Measurements from ENCODE around the gene VPREB3. TPM values are rescaled to one million over a fixed set of nuclear protein-coding genes. Genes with fewer than 3 reads are reported as not detected.

Gene VPREB3
- total RNA-seq, 1 donor from 2014 or later = not detected

- TF ChIP-seq CTCF (IDR thresholded peaks at IDR 0.05; ENCODE audit: unreplicated experiment) = no peak
- Mint-ChIP-seq H3K36me3 (peaks cover 16% of the 10 kb centered on the region), H3K4me3 (peak overlapping the region; percentile 70), H3K27ac (no peak overlapping the region), H3K4me1 (peaks cover 10% of the 10 kb centered on the region), H3K9me3 (no peaks in the 10 kb centered on the region), H3K27me3 (ENCODE audit: low read depth) (no peaks in the 10 kb centered on the region)
- no peak for DNase-seq (ENCODE audit: low spot score in 2 of 2, unreplicated experiment in 2 of 2)
These were observed 38.3 kb downstream of the VPREB3 start for GRCh38 chr22:23715806-23716375.

DNA sequence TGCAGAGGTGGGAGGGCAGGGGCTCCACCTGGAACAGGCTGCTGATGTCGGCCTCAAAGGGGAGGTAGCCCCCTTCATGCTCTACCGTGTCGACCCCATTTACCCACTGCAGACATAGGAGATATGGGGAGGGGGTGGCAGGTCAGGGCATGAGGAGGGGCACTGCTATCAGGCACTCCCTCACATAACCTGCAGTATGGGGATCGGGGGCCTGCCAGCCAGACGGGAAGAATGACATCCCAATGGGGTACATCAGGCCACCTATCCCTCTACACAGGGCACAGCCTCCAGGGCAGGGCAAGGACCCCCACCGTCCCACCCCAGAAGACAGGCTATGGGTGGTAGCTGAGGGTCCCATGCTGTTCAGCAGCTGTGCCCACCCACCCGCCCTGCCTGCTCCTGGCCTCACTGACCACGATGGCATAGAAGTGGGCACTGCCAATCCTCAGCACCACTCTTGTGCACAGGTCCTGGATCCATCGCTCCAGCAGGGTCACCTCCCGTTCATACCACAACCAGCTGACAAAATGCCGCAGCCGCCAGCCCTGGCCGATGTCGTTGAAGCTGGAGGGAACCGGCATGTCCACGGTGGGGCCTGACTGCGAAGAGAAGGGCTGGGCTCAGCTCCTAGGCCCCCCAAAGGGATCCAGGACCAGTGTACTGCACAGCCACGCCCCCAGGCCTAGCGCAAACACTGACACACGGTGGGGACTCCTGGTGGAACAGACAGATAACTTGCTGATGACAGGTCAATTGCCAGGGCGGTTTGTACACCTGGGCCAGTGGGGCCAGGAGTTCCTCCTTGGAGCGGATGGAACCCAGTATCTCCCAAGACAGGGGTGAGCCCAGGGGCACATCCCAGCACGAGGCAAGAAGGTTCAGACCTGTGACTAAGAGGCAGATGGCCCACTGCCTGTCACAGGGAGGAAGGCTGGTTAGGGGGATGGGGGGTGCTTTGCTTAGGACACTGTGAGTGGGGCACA lies 39.3 kb downstream of the VPREB3 start:
- Mint-ChIP-seq H3K27ac (peak overlapping the region; percentile 9), H3K9me3 (no peaks in the 10 kb centered on the region), H3K27me3 (ENCODE audit: low read depth) (no peaks in the 10 kb centered on the region), H3K4me3 (peak overlapping the region; percentile 70), H3K36me3 (peaks cover 23% of the 10 kb centered on the region), H3K4me1 (peaks cover 10% of the 10 kb centered on the region)
- no peak for DNase-seq (ENCODE audit: low spot score in 2 of 2, unreplicated experiment in 2 of 2)
- no peak for TF ChIP-seq CTCF (IDR thresholded peaks at IDR 0.05; ENCODE audit: unreplicated experiment)

GRCh38 chr22:23713696-23714595 lies 40.3 kb downstream of the VPREB3 start:
- H3K4me3 Mint-ChIP-seq = peak overlapping the region; percentile 34
- H3K9me3 Mint-ChIP-seq = no peaks in the 10 kb centered on the region
- DNase-seq (ENCODE audit: low spot score in 2 of 2, unreplicated experiment in 2 of 2) = no peak
- peaks cover 29% of the 10 kb centered on the region for H3K36me3 Mint-ChIP-seq
- no peak overlapping the region for H3K27ac Mint-ChIP-seq
- H3K4me1 Mint-ChIP-seq = peaks cover 10% of the 10 kb centered on the region
- no peak for TF ChIP-seq CTCF (IDR thresholded peaks at IDR 0.05; ENCODE audit: unreplicated experiment)
- no peaks in the 10 kb centered on the region for H3K27me3 Mint-ChIP-seq (ENCODE audit: low read depth)

GRCh38 chr22:23712256-23712655 lies 42.0 kb downstream of the VPREB3 start:
- no peak for TF ChIP-seq CTCF (IDR thresholded peaks at IDR 0.05; ENCODE audit: unreplicated experiment)
- H3K4me3 Mint-ChIP-seq = no peak overlapping the region
- no peak overlapping the region for H3K27ac Mint-ChIP-seq
- peaks cover 40% of the 10 kb centered on the region for H3K36me3 Mint-ChIP-seq
- H3K4me1 Mint-ChIP-seq = peaks cover 6% of the 10 kb centered on the region
- DNase-seq (ENCODE audit: low spot score in 2 of 2, unreplicated experiment in 2 of 2) = no peak
- H3K27me3 Mint-ChIP-seq (ENCODE audit: low read depth) = no peaks in the 10 kb centered on the region
- H3K9me3 Mint-ChIP-seq = no peaks in the 10 kb centered on the region

DNA sequence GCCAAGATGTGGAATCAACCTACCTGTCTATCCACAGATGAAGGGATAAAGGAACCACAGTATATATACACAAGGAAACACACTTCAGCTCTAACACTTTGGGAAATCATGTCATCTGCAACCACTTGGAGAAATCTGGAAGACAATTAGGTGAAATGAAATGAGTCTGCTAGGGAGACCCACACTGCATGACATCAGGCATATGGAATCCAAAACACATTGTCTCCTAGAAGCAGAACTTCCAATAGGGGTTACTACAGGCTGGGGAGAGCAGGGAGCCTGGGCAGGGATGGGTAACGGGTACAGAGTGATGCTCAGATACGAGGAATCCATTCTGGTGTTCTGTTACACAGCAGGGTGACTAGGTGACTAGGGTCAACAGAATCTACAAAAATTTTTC lies 45.1 kb downstream of the VPREB3 start:
- Mint-ChIP-seq H3K27ac (no peak overlapping the region), H3K4me3 (no peak overlapping the region), H3K27me3 (ENCODE audit: low read depth) (no peaks in the 10 kb centered on the region), H3K9me3 (no peaks in the 10 kb centered on the region), H3K36me3 (peaks cover 61% of the 10 kb centered on the region), H3K4me1 (no peaks in the 10 kb centered on the region)
- TF ChIP-seq CTCF (IDR thresholded peaks at IDR 0.05; ENCODE audit: unreplicated experiment) = no peak
- DNase-seq (ENCODE audit: low spot score in 2 of 2, unreplicated experiment in 2 of 2) = no peak
